HEK293 (cell line): ENCODE measurements around the gene CREB5.

Experiments
- EGR2 ChIP-seq: fragments of 450-650 bp; formaldehyde crosslinking; IDR thresholded peaks from 2 replicates; pipeline ENCODE4 v1.5.1; 2016; ENCODE audit warnings: low read depth, missing biosample characterization, missing genetic modification characterization
- GLIS1 ChIP-seq: fragments of 450-650 bp; formaldehyde crosslinking; IDR thresholded peaks from 2 replicates; pipeline ENCODE4 v1.5.1; 2016; ENCODE audit warnings: missing biosample characterization, missing genetic modification characterization
- KLF1 ChIP-seq: fragments of 450-650 bp; formaldehyde crosslinking; IDR thresholded peaks from 2 replicates; pipeline ENCODE4 v1.5.1; 2016; ENCODE audit warnings: missing biosample characterization, missing genetic modification characterization
- KLF10 ChIP-seq: fragments of 450-650 bp; IDR thresholded peaks from 2 replicates; pipeline ENCODE4 v1.5.1; 2018; ENCODE audit warnings: missing biosample characterization, mild to moderate bottlenecking, missing genetic modification characterization
- KLF9 ChIP-seq: fragments of 450-650 bp; formaldehyde crosslinking; IDR thresholded peaks from 2 replicates; pipeline ENCODE4 v1.5.1; 2016; ENCODE audit warnings: missing biosample characterization, missing genetic modification characterization, low read depth
- MYNN ChIP-seq: fragments of 450-650 bp; formaldehyde crosslinking; IDR thresholded peaks from 2 replicates; pipeline ENCODE4 v1.5.1; 2016; ENCODE audit warnings: missing biosample characterization, missing genetic modification characterization, borderline replicate concordance
- PRDM1 ChIP-seq: fragments of 450-650 bp; formaldehyde crosslinking; IDR thresholded peaks from 2 replicates; pipeline ENCODE4; 2016; ENCODE audit warnings: missing biosample characterization, missing genetic modification characterization
- ZBTB48 ChIP-seq: fragments of 450-650 bp; formaldehyde crosslinking; IDR thresholded peaks from 2 replicates; pipeline ENCODE4 v1.5.1; 2016; ENCODE audit warnings: missing biosample characterization, missing genetic modification characterization
- ZFP69B ChIP-seq: fragments of 450-650 bp; formaldehyde crosslinking; IDR thresholded peaks from 2 replicates; pipeline ENCODE4 v1.5.1; 2016; ENCODE audit warnings: missing biosample characterization, missing genetic modification characterization
- ZNF132 ChIP-seq: fragments of 450-650 bp; formaldehyde crosslinking; IDR thresholded peaks from 2 replicates; pipeline ENCODE4 v1.5.1; 2017; ENCODE audit warnings: missing biosample characterization, missing genetic modification characterization, borderline replicate concordance
- ZNF169 ChIP-seq: fragments of 450-650 bp; formaldehyde crosslinking; IDR thresholded peaks from 2 replicates; pipeline ENCODE4 v1.5.1; 2016; ENCODE audit warnings: missing biosample characterization, missing genetic modification characterization
- ZNF174 ChIP-seq: fragments of 450-650 bp; formaldehyde crosslinking; IDR thresholded peaks from 2 replicates; pipeline ENCODE4 v1.5.0; 2017; ENCODE audit warnings: missing biosample characterization, mild to moderate bottlenecking, missing genetic modification characterization
- ZNF202 ChIP-seq: fragments of 450-650 bp; formaldehyde crosslinking; IDR thresholded peaks from 2 replicates; pipeline ENCODE4 v1.5.1; 2016; ENCODE audit warnings: missing biosample characterization, missing genetic modification characterization, borderline replicate concordance
- ZNF214 ChIP-seq: fragments of 450-650 bp; formaldehyde crosslinking; IDR thresholded peaks from 2 replicates; pipeline ENCODE4 v1.5.1; 2017; ENCODE audit warnings: missing biosample characterization, mild to moderate bottlenecking, missing genetic modification characterization, borderline replicate concordance
- ZNF239 ChIP-seq: fragments of 450-650 bp; formaldehyde crosslinking; IDR thresholded peaks from 2 replicates; pipeline ENCODE4 v1.5.1; 2016; ENCODE audit warnings: missing biosample characterization, missing genetic modification characterization
- ZNF266 ChIP-seq: fragments of 450-650 bp; formaldehyde crosslinking; IDR thresholded peaks from 2 replicates; pipeline ENCODE4 v1.5.1; 2016; ENCODE audit warnings: missing biosample characterization, missing genetic modification characterization, low read depth
- ZNF654 ChIP-seq: fragments of 450-650 bp; formaldehyde crosslinking; IDR thresholded peaks from 2 replicates; pipeline ENCODE4 v1.5.1; 2016; ENCODE audit warnings: low read depth, missing biosample characterization, missing genetic modification characterization
- ZNF747 ChIP-seq: fragments of 450-650 bp; formaldehyde crosslinking; IDR thresholded peaks from 2 replicates; pipeline ENCODE4 v1.5.1; 2016; ENCODE audit warnings: missing biosample characterization, missing genetic modification characterization
- ZNF843 ChIP-seq: fragments of 450-650 bp; formaldehyde crosslinking; IDR thresholded peaks from 2 replicates; pipeline ENCODE4 v1.5.1; 2016; ENCODE audit warnings: missing biosample characterization, missing genetic modification characterization
- TF ChIP-seq, protein P1 (sequence below): fragments of 450-650 bp; formaldehyde crosslinking; IDR thresholded peaks from 2 replicates; pipeline ENCODE4 v1.5.1; 2016; ENCODE audit warnings: missing biosample characterization, missing genetic modification characterization
- TF ChIP-seq, protein P2 (sequence below): fragments of 450-650 bp; IDR thresholded peaks from 2 replicates; pipeline ENCODE4 v1.5.1; 2018; ENCODE audit warnings: missing biosample characterization, mild to moderate bottlenecking, missing genetic modification characterization
- TF ChIP-seq, protein P3 (sequence below): fragments of 450-650 bp; formaldehyde crosslinking; IDR thresholded peaks from 2 replicates; pipeline ENCODE4 v1.5.0; 2017; ENCODE audit warnings: missing biosample characterization, missing genetic modification characterization, borderline replicate concordance
- TF ChIP-seq, protein P4 (sequence below): fragments of 450-650 bp; formaldehyde crosslinking; IDR thresholded peaks from 2 replicates; pipeline ENCODE4 v1.5.1; 2016; ENCODE audit warnings: missing biosample characterization, missing genetic modification characterization, borderline replicate concordance
- TF ChIP-seq, protein P5 (sequence below): fragments of 450-650 bp; formaldehyde crosslinking; IDR thresholded peaks from 2 replicates; pipeline ENCODE4 v1.5.1; 2016; ENCODE audit warnings: missing biosample characterization, missing genetic modification characterization
- TF ChIP-seq, protein P6 (sequence below): fragments of 450-650 bp; formaldehyde crosslinking; IDR thresholded peaks from 2 replicates; pipeline ENCODE4 v1.5.1; 2016; ENCODE audit warnings: missing biosample characterization, missing genetic modification characterization

Gene CREB5

DNA sequence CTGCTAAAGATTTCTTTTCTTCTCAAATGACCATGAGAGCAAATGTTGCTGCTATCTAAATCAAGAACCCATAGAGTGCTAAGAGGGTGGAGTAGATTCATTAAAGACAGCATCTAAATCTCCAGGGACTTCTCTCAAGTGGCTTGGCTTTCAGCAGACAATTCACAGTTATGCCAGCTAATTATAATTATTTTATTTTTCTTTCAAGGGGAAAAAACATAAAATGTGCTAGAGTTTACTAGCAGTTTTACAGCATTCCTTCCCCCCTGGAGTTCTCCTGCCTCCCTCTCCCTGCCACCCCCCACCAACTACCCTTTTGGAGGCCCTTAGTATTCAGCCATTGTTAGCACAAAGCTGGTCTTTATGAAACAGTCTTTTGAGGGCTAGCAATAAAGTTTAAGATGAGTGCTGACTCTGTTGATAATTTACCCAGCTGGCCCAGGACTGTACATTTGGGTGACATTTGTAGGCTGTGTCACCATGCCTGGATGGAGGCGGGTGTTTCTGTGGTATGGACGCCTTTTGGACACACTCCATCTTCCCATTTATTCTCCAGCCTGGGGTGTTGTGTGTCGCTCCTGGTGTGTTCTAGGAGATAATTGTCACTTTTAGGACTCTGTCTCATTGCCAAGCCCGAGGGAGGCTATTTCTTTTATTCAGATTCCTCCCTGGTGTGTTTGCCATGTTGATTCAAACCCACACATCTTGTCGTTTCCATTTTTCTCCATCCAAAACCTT, 160.2 kb downstream of the CREB5 start (continued):
- TF ChIP-seq KLF9 (tag by site-specific recombination) (no peak), ZBTB48 (tag by site-specific recombination) (no peak), ZNF132 (tag by site-specific recombination) (no peak), ZNF747 (tag by site-specific recombination) (no peak), EGR2 (tag by site-specific recombination) (0 out of 2 replicates have a peak, but pooled peaks have one; percentile 11), PRDM1 (no peak), ZNF654 (tag by site-specific recombination) (no peak), ZNF239 (tag by site-specific recombination) (no peak), ZNF843 (tag by site-specific recombination) (peak; percentile 73; the same call in 1 of the 2 replicates), ZNF266 (tag by site-specific recombination) (no peak), MYNN (tag by site-specific recombination) (no peak), ZNF169 (tag by site-specific recombination) (no peak), GLIS1 (peak; percentile 98), ZFP69B (tag by site-specific recombination) (no peak), ZNF214 (tag by site-specific recombination) (no peak), ZNF202 (tag by site-specific recombination) (no peak), KLF10 (tag by site-specific recombination) (peak; percentile 62; the same call in 1 of the 2 replicates), ZNF174 (tag by site-specific recombination) (no peak), KLF1 (tag by site-specific recombination) (peak; percentile 46; the same call in 1 of the 2 replicates)
- TF ChIP-seq, protein P1, sequence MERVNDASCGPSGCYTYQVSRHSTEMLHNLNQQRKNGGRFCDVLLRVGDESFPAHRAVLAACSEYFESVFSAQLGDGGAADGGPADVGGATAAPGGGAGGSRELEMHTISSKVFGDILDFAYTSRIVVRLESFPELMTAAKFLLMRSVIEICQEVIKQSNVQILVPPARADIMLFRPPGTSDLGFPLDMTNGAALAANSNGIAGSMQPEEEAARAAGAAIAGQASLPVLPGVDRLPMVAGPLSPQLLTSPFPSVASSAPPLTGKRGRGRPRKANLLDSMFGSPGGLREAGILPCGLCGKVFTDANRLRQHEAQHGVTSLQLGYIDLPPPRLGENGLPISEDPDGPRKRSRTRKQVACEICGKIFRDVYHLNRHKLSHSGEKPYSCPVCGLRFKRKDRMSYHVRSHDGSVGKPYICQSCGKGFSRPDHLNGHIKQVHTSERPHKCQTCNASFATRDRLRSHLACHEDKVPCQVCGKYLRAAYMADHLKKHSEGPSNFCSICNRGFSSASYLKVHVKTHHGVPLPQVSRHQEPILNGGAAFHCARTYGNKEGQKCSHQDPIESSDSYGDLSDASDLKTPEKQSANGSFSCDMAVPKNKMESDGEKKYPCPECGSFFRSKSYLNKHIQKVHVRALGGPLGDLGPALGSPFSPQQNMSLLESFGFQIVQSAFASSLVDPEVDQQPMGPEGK (tag by site-specific recombination): peak; percentile 36; the same call in 1 of the 2 replicates
- TF ChIP-seq, protein P2, sequence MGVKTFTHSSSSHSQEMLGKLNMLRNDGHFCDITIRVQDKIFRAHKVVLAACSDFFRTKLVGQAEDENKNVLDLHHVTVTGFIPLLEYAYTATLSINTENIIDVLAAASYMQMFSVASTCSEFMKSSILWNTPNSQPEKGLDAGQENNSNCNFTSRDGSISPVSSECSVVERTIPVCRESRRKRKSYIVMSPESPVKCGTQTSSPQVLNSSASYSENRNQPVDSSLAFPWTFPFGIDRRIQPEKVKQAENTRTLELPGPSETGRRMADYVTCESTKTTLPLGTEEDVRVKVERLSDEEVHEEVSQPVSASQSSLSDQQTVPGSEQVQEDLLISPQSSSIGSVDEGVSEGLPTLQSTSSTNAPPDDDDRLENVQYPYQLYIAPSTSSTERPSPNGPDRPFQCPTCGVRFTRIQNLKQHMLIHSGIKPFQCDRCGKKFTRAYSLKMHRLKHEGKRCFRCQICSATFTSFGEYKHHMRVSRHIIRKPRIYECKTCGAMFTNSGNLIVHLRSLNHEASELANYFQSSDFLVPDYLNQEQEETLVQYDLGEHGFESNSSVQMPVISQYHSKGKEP (tag by site-specific recombination): peak; percentile 64; the same call in 1 of the 2 replicates
- TF ChIP-seq, protein P3, sequence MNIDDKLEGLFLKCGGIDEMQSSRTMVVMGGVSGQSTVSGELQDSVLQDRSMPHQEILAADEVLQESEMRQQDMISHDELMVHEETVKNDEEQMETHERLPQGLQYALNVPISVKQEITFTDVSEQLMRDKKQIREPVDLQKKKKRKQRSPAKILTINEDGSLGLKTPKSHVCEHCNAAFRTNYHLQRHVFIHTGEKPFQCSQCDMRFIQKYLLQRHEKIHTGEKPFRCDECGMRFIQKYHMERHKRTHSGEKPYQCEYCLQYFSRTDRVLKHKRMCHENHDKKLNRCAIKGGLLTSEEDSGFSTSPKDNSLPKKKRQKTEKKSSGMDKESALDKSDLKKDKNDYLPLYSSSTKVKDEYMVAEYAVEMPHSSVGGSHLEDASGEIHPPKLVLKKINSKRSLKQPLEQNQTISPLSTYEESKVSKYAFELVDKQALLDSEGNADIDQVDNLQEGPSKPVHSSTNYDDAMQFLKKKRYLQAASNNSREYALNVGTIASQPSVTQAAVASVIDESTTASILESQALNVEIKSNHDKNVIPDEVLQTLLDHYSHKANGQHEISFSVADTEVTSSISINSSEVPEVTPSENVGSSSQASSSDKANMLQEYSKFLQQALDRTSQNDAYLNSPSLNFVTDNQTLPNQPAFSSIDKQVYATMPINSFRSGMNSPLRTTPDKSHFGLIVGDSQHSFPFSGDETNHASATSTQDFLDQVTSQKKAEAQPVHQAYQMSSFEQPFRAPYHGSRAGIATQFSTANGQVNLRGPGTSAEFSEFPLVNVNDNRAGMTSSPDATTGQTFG (tag by site-specific recombination): no peak
- TF ChIP-seq, protein P4, sequence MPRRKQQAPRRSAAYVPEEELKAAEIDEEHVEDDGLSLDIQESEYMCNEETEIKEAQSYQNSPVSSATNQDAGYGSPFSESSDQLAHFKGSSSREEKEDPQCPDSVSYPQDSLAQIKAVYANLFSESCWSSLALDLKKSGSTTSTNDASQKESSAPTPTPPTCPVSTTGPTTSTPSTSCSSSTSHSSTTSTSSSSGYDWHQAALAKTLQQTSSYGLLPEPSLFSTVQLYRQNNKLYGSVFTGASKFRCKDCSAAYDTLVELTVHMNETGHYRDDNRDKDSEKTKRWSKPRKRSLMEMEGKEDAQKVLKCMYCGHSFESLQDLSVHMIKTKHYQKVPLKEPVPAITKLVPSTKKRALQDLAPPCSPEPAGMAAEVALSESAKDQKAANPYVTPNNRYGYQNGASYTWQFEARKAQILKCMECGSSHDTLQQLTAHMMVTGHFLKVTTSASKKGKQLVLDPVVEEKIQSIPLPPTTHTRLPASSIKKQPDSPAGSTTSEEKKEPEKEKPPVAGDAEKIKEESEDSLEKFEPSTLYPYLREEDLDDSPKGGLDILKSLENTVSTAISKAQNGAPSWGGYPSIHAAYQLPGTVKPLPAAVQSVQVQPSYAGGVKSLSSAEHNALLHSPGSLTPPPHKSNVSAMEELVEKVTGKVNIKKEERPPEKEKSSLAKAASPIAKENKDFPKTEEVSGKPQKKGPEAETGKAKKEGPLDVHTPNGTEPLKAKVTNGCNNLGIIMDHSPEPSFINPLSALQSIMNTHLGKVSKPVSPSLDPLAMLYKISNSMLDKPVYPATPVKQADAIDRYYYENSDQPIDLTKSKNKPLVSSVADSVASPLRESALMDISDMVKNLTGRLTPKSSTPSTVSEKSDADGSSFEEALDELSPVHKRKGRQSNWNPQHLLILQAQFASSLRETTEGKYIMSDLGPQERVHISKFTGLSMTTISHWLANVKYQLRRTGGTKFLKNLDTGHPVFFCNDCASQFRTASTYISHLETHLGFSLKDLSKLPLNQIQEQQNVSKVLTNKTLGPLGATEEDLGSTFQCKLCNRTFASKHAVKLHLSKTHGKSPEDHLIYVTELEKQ (tag by site-specific recombination): 0 out of 2 replicates have a peak, but pooled peaks have one; percentile 6
- TF ChIP-seq, protein P5, sequence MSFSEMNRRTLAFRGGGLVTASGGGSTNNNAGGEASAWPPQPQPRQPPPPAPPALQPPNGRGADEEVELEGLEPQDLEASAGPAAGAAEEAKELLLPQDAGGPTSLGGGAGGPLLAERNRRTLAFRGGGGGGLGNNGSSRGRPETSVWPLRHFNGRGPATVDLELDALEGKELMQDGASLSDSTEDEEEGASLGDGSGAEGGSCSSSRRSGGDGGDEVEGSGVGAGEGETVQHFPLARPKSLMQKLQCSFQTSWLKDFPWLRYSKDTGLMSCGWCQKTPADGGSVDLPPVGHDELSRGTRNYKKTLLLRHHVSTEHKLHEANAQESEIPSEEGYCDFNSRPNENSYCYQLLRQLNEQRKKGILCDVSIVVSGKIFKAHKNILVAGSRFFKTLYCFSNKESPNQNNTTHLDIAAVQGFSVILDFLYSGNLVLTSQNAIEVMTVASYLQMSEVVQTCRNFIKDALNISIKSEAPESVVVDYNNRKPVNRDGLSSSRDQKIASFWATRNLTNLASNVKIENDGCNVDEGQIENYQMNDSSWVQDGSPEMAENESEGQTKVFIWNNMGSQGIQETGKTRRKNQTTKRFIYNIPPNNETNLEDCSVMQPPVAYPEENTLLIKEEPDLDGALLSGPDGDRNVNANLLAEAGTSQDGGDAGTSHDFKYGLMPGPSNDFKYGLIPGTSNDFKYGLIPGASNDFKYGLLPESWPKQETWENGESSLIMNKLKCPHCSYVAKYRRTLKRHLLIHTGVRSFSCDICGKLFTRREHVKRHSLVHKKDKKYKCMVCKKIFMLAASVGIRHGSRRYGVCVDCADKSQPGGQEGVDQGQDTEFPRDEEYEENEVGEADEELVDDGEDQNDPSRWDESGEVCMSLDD (tag by site-specific recombination): no peak
- TF ChIP-seq, protein P6, sequence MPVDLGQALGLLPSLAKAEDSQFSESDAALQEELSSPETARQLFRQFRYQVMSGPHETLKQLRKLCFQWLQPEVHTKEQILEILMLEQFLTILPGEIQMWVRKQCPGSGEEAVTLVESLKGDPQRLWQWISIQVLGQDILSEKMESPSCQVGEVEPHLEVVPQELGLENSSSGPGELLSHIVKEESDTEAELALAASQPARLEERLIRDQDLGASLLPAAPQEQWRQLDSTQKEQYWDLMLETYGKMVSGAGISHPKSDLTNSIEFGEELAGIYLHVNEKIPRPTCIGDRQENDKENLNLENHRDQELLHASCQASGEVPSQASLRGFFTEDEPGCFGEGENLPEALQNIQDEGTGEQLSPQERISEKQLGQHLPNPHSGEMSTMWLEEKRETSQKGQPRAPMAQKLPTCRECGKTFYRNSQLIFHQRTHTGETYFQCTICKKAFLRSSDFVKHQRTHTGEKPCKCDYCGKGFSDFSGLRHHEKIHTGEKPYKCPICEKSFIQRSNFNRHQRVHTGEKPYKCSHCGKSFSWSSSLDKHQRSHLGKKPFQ (tag by site-specific recombination): peak; percentile 71
